ENCODE data around the gene AFG3L2. TPM values are rescaled to one million over a fixed set of nuclear protein-coding genes. Genes with fewer than 3 reads are reported as not detected.

AFG3L2 gene
- total and polyA plus RNA-seq, 2 of the 8 experiments (the other 6 are each of a cell fraction or from before 2014, with no cell fraction given) = 29.7 to 84.8 TPM

DNA sequence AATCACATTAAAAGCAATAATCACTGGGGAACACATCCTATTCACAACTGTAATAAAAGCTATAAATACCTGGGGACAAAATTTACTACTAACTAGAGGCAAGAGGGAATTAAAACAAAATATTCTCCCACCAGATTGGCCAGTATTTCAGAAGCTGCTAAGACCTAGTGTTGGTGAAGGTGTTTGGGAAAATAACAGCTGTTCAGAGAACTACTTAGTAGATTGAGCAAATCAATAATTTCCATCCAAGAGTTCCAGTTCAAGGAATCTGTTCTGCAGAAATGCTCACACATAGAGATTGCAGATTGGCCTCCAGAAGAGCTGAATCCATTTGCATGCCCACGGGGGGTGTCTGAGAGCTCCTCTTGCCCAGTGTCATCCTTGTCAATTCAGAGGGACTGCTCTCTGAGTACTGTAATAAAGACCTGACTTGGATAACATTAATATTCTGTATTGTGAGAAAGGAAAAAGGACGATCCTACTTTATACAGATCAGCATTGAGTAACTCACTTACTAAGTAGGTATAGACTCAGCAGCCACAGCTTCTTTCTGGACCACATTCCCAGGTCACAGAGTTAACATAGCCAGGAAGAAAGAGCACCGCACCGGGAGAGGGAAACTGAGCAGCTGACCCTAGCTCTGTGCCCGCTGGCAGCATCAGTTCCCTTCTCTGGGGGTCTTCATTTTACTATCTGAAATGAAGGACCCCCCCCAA is 63.3 kb downstream of the AFG3L2 start (continued):
- no peak for TF ChIP-seq RAD21 (IDR thresholded peaks at IDR 0.05 in 1 of 2, conservative IDR thresholded peaks at IDR 0.05 in 1 of 2; ENCODE audit: low read depth in 2 of 2, low read length in 2 of 2)

Data from H1 (cell line).